Adipose tissue (tissue), 3 donors: ENCODE results near the gene ABCC1. TPM values are rescaled to one million over a fixed set of nuclear protein-coding genes. Genes with fewer than 3 reads are reported as not detected.
"Not testable (repeated sequence)": the region's sequence is repeated elsewhere in the genome, so short reads cannot be mapped to it uniquely, and the experiment has no call there.

Experiments
- H3K27ac ChIP-seq: one replicate; pipeline ENCODE4 v1.5.1; 2013; ENCODE audit warnings: low read depth, low read length
- WGBS, 3 donors: extraction: QIAGEN DNeasy Blood & Tissue Kit; methylation state at CpG; one replicate each; pipeline ENCODE4 v1.1.7; 2013; 5-methylcytosine and 5-hydroxymethylcytosine counted together
- polyA plus RNA-seq, 3 donors: library from polyadenylated mRNA; stranded (reverse); fragments of 200-250 nt; gene quantifications; one replicate each; pipeline ENCODE4 v1.2.3, GENCODE V29; 2013
- donor health status: healthy with polysubstance abuse.
- donor health status: Bipolar disorder and iron deficiency.
- donor health status: healthy.

Gene ABCC1
- polyA plus RNA-seq, 3 donors: 5.3 to 6.9 (median 6.9) TPM

DNA sequence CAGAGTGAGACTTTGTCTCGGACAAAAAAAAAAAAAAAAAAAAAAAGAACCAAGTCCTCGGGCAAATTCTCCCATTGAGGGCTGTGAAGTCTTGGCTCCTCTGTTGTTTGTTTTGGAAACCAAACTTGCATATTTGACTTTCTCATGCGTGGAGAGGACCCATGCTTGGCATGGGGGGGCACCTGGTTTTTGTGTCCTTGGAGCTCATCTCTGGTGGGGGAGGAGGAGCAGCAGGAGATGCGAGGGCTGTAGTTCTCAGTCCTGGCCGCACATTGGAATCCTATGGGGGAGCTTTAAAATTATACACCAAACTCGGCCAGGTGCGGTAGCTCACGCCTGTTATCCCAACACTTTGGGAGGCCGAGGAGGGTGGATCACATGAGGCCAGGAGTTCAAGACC, 199.3 kb downstream of the ABCC1 start:
- H3K27ac ChIP-seq: no peak overlapping the region
- WGBS, 3 donors: 46 to 91% (median 87%) methylated on average over 9 of the region's 9 CpGs

DNA sequence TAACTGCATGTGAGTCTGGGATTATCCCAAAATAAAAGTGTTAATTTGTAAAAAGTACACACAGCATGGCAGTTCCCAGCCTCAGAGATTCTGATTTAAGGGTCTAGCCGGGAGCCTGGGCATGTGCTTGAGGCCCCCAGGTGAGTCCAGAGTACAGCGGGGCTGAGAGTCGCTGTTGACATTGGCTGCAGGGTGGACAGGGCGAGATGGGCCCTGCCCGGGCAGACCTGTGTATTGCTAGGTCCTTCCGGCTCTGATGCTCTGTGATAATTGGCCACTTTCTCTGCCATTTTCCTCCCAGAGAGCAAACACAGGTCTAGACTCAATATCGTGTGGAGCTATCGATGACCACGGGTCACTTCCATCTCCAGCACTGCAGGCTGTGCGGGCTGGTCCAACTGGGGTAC, 200.3 kb downstream of the ABCC1 start:
- H3K27ac ChIP-seq: no peak overlapping the region
- WGBS, 3 donors: 35 to 86% (median 82%) methylated on average over 10 of the region's 10 CpGs

DNA sequence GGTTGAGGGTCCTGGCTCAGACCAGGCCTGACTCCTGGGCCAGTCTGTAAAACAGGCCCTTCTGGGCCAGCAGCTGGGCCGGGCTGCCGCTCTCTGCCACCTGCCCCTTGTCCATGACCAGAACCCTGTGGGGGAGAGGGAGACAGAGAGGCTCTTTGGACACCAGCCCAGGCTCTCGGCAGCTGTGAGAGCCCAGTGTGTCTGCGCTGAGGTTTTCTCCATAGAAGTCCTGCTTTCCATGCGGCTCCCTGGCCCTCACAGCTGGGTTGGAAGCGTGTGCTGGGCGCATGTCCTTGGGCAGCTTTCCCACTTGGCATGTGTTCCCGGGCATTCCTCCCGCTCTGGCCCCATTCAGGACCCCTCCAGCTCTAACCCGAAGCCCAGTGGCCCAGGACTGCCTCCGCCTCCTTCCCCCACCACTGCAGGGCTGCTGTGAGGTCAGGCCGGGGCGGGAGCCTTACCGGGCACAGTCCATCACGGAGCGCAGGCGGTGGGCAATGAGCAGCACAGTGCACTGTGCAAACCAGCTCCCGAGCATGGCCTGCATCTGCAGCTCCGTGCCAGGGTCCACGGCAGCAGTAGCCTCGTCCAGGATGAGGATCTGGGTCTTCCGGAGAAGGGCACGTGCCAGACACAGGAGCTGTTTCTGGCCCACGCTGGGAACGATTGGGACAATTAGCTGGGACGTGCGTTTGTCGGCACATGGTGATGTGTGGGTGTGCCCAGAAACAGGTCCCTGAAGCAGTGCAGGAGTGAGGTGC, 200.9 kb downstream of the ABCC1 start:
- H3K27ac ChIP-seq: no peak overlapping the region
- WGBS, 3 donors: 21 to 52% (median 37%) methylated on average over 28 of the region's 28 CpGs

DNA sequence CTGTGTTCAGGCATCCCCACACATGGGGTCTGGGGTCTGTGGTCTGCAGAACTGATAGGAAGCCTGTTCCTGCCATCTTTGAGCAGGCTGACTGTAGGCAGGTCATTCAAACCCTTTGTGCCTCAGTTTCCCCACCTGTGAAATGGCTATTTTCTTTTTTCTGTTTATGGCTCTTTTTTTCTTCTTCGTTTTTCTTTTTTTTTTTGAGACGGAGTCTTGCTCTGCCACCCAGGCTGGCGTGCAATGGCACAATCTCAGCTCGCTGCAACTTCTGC, 201.4 kb downstream of the ABCC1 start:
- 90 to 95% (median 92%) methylated on average over 4 of the region's 4 CpGs for WGBS, 3 donors
- H3K27ac ChIP-seq: no peak overlapping the region

DNA sequence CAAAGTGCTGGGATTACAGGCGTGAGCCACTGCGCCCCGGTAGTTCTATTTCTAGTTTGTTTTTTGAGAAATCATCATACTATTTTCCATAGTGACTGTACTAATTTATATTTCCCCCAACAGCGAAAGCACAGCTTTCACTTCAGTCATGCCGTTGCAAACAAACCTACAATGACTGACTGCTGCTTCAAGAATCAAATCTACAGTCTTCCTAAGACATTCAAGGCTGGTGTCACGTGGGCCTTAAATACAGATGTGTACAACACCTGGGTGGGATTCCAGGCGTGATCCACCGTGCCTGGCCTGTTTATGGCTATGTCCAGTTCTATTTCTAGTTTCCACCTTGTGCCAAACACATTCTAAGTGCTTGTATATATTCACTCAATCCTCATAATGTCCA, 201.9 kb downstream of the ABCC1 start:
- 92 to 95% (median 93%) methylated on average over 8 of the region's 8 CpGs for WGBS, 3 donors
- no peak overlapping the region for H3K27ac ChIP-seq

DNA sequence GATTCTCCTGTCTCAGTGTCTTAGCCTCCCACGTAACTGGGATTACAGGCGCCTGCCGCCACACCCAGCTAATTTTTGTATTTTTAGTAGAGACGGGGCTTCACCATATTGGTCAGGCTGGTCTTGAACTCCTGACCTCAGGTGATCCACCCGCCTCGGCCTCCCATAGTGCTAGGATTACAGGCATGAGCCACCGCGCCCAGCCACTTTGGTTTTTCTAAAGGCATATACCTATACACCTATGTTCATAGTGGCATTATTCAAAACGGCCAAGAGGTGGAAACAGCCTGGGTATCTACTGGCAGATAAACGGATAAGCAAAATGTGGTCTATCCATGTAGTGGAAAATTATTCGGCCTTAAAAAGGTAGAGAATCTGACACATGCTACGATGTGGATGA, 203.6 kb downstream of the ABCC1 start:
- 93 to 95% (median 93%) methylated on average over 12 of the region's 12 CpGs for WGBS, 3 donors
- H3K27ac ChIP-seq: not testable (repeated sequence)

DNA sequence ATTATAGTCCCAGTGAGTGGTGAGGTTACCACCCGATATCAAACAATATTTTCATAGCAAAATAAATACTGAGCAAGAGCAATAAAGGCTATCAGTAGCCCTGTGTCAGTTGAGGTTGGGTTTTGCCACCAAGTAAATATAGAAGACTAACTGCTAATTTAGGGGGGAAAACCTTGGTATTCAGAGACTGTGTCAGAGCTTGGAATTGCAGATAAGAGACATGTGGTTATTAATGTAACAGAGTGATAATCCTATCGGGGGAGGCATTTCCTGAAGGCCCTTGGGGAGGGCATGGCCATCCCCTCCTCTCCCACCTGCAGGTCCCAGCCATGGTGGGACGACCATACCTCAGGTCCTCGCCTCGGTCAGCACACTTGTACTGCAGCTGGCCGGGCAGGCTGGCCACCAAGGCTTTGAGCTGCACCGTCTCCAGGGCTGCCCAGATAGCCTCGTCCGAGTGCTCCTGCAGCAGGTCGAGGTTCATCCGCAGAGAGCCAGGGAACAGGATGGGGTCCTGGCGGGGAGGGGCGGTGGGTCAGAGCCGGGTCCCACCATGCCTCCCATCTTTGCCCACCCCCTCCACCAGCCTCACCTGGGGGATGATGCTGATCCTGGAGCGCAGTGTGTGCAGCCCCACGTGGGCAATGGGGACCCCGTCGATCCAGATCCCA, 205.0 kb downstream of the ABCC1 start:
- no peak overlapping the region for H3K27ac ChIP-seq
- WGBS, 3 donors: 76 to 92% (median 86%) methylated on average over 14 to 18 of the region's 18 CpGs

DNA sequence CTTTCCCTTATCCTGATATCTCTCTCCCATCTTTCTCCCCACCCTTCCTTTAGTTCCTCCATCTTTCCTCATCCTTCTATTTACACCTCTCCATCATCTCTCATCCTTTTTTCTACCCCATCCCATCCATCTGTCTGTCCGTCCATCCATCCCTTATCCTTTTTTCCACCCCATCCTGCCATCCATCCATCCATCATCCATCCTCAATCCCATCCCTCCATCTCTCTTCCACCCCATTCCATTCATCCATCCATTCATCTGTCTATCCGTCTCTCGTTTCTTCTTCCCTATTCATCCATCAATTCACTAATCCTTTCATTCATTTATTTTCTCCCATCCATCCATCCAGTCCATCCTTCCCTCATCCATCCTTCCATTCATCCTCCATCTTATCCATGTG, 205.8 kb downstream of the ABCC1 start:
- H3K27ac ChIP-seq: no peak overlapping the region
- WGBS, 3 donors: 88 to 93% (median 88%) methylated on average over 3 of the region's 3 CpGs

DNA sequence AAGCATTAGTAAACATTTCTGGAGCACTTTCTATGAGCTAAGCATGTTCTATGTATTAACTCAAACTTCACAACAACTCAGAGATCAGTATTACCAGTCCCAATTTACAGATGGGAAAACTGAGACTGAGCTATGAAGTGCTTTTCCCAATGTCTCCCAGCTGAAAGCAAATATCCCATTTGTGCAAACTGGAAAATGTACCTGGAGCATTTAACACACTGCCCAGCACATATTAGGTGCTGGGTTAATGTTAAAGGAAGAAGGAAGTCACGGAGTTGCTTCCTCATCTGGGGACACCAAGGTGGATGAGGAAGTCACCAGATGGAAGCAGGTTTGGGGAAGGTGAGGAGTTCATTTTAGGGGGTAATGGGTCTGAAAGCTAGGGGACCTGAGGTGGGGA, 207.8 kb downstream of the ABCC1 start:
- no peak overlapping the region for H3K27ac ChIP-seq

DNA sequence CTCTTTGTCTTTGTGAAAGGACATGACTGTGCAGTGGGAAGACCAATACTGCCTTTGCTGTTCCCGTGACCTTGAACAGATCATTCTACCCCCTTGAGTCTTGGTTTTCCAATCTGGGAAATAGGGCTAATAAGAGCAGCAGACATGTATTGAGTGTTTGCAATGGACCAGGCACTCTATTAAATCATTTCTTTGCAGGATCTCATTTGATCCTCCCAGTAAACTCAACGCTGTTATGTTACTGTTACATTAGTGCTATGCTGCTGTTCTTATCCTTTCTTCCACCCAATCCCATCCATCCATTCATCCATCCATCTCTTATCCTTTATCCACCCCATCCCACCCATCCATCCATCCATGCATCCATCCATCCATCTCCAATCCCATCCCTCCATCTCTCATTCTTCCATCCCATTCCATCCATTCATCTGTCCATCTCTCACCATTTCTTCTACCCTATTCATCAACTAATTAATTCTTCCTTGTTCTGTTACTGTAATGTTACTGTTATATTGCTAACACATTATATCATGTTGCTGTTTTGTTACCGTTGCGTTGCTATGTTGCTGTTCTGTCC, 208.8 kb downstream of the ABCC1 start:
- H3K27ac ChIP-seq: no peak overlapping the region
- WGBS, 3 donors: 88 to 97% (median 96%) methylated on average over 4 of the region's 4 CpGs

More for the DNA sequence above, 207.8 kb downstream of the ABCC1 start:
- WGBS, 3 donors: 73 to 93% (median 80%) methylated on average over 1 of the region's 1 CpG

DNA sequence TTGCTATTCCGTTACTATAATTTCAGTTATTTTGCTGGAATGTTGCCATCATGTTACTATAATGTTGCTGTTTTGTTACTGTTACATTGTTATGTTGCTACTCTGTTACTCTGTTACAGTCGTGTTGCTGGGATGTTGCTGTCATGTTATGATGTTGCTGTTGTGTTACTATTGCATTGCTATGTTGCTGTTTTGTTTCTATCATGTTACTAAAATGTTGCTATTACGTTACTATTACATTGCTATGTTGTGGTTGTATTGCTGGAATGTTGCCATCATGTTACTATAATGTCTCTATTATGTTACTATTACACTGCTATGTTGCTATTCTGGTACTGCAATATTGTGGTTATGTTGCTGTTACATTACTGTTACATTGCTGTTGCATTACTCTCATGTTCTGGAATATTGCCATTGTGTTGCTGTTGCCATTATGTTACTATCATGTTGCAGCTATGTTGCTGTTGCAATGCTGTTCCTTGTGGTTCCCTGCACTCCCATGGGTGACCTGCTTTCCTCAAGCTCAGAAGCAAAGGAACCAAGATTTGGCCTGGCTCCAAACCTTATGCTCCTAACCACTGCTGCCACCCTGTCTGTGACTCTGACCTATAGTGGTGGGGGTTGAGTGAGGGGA, 209.4 kb downstream of the ABCC1 start:
- 85 to 88% (median 87%) methylated on average over 3 of the region's 3 CpGs for WGBS, 3 donors
- no peak overlapping the region for H3K27ac ChIP-seq

DNA sequence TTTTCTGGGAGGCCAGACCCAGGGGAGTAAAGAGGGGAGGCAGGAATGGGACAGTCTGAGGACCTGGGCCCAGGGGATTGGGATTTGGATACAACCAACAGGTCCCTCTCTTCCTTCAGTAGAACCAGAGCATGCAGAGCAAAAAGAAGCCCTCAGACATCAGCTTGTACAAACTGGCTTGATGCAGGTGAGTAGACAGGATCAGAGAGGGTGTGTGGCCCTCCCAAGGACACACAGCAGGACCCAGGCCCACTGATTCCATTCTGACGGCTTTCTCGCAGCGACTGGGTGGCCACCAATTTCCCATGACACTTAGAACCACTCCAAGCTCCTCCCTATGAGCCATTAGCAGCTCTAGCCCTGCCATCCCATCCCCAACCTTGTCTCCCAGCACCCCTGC, 210.2 kb downstream of the ABCC1 start:
- 91 to 97% (median 93%) methylated on average over 3 of the region's 3 CpGs for WGBS, 3 donors
- no peak overlapping the region for H3K27ac ChIP-seq

DNA sequence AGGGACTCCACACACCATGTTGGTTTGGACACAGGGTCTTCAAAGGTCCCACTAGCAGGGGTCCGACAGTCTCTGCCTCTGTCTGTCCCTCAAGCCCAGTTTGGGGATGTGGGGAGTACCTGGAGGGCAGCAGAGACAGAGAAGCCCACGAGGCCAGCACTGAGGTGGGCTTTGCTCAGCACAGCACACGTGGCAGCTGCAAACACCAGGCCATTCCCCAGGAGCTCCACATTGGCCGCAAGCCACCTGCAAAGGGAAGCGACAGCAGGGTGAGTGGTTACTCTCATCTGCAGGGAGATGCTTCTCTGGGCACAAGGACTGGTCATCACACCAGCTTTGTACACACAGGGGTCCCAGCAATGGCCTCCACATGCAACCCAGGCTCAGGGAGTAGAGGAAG, 211.9 kb downstream of the ABCC1 start:
- 73 to 82% (median 80%) methylated on average over 5 of the region's 5 CpGs for WGBS, 3 donors
- H3K27ac ChIP-seq: no peak overlapping the region

DNA sequence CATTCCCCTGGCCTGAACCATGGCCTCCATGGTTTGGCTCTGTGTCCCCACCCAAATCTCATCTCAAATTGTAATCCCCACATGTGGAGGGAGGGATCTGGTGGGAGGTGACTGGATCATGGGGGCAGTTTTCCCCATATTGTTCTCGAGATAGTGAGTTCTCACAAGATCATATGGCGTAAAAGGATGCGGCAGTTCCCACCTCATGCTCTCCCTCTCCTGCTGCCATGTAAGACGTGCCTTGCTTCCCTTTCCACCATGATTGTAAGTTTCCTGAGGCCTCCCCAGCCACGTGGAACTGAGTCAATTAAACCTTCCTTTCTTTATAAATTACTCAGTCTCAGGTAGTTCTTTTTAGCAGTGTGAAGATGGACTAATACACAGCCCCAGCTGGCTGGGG, 212.4 kb downstream of the ABCC1 start:
- not testable (repeated sequence) for H3K27ac ChIP-seq
- 73 to 87% (median 83%) methylated on average over 5 of the region's 5 CpGs for WGBS, 3 donors

DNA sequence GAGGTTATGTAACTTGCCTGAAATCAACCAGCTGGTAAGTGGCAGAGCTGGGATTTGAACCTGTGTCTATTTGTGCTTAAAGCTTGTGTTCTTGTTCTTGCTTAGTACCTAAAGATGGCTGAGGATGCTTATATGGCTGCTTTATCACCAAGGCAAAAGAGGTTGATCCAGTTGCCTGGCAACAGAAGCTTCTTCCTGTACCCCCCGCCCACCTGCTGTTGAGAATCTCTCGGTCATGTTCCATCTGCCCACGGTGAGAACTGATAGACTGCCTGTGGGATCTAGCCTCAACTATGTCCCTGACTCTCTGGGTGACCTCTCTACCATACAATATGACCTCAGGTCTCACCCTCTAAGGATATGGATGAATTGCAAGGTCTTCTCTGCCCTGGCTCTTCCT, 213.2 kb downstream of the ABCC1 start:
- WGBS, 3 donors: 76 to 84% (median 78%) methylated on average over 3 of the region's 3 CpGs
- no peak overlapping the region for H3K27ac ChIP-seq

DNA sequence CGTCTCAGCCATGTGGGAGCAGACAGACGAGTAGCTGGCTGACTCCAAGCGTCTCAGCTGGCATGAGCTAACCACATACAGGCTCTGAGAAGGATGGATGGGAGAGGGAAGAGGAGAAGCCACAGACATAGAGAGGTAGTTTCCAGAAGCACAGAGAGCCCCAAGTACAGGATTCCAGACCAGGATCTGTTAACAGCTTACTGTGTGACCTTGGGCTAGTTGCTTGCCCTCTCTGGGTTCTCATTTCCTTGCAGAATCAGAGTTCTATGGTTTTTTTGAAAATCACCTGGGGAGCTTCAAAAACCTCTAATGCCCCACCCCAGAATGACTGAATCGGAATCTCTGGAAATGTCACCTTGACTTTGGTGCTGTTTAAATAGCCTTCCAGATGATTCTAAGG, 213.7 kb downstream of the ABCC1 start:
- no peak overlapping the region for H3K27ac ChIP-seq
- WGBS, 3 donors: 89 to 92% (median 91%) methylated on average over 4 of the region's 4 CpGs

DNA sequence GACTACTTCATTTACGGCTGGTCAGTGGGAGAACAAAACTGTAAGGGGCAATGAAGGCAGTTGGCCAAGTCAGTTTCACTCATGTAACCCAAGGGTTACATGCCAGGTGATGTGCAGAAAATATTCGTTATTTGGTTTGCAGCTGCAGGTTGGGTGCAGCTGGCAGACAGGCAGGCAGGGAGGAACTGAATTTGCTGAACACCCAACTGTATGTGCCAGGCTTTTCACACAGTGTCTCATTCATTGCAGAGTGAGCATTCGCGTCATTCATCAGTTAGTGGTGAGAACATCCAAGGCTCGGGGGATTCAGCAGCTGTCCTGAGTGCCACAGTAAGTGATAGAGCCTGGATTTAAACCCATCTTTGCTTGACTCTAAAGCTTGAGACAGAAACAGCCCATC, 214.2 kb downstream of the ABCC1 start:
- WGBS, 3 donors: 90 to 93% (median 91%) methylated on average over 5 of the region's 5 CpGs
- H3K27ac ChIP-seq: no peak overlapping the region

DNA sequence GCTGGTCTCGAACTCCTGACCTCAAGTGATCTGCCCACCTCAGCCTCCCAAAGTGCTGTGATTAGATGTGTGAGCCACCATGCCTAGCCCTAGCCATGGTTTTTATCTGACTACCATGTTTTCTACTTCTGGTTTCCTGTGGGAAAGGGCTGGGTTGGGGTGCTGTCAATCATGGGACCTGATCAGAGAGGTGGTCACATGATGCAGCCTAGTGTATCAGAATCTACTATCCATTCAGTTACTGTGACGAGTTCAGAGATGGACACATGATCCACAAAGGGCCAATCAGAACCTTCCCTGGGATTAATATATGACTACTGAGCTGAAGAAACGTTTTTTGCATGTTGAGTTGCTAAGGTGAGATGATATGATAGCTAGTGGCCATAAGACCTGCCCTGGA, 214.8 kb downstream of the ABCC1 start:
- H3K27ac ChIP-seq: no peak overlapping the region
- 82 to 85% (median 85%) methylated on average over 3 of the region's 3 CpGs for WGBS, 3 donors

DNA sequence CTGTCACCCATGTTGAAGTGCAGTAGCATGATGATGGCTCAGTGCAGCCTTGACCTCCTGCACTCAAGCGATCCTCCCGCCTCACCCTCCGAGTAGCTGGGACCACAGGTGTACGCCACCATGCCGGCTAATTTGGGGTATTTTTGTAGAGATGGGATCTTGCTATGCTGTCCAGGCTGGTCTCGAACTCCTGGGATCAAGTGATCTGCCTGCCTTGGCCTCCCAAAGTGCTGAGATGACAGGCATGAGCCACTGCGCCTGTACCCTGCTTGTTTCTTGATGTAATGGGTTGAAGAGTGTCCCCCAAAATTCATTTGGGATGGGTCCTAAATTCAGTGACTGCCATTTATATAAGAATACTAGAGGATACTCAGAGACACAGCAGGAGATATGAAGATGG, 216.7 kb downstream of the ABCC1 start:
- WGBS, 3 donors: 83 to 89% (median 84%) methylated on average over 7 of the region's 7 CpGs

More for the DNA sequence above, 216.7 kb downstream of the ABCC1 start:
- H3K27ac ChIP-seq: no peak overlapping the region
